Caco-2 (cell line): ENCODE data around the gene STAU1. TPM values are rescaled to one million over a fixed set of nuclear protein-coding genes. Genes with fewer than 3 reads are reported as not detected.
A peak's percentile ranks its signal among the peaks of the same experiment; 100 is the strongest.
"Not testable (repeated sequence)": the region's sequence is repeated elsewhere in the genome, so short reads cannot be mapped to it uniquely, and the experiment has no call there.

Source experiments
- BruUV-seq: library from RNA; stranded (reverse); fragments of 400-500 nt; replicated peaks from 2 replicates; lab custom pipeline; 2021; lab: Mats Ljungman, UMichigan
- CTCF ChIA-PET: fragments of 300-600 bp; sonication (Branson Sonifier 250); formaldehyde crosslinking; loops from one replicate; lab custom pipeline; 2022; ENCODE audit warnings: antibody characterized with exemption; lab: Charles Lee
- POLR2A ChIA-PET: fragments of 300-600 bp; sonication (Branson Sonifier 250); formaldehyde crosslinking; loops from one replicate; lab custom pipeline; 2022; ENCODE audit warnings: antibody characterized with exemption; lab: Charles Lee
- DNase-seq, 2 experiments: peaks; one replicate each; pipeline versions ENCODE4 v3.0.0 to v3.0.0-alpha.2; 2020 to 2022
- H3K27me3 ChIP-seq: replicated peaks from 2 replicates; pipeline ENCODE4 v1.6.0; 2011; ENCODE audit warnings: low read length; ENCODE audit not compliant: control insufficient read depth, insufficient read depth
- H3K36me3 ChIP-seq: 2 replicates; pipeline ENCODE4 v1.5.1; 2011; ENCODE audit warnings: low read length; ENCODE audit not compliant: control insufficient read depth, insufficient read depth
- H3K4me1 ChIP-seq: fragments of 250-450 bp; sonication (Bioruptor Pico); 2 replicates; pipeline ENCODE4 v1.5.1; 2020; ENCODE audit warnings: mild to moderate bottlenecking
- H3K4me3 ChIP-seq: 2 replicates; pipeline ENCODE4 v1.5.1; 2011; ENCODE audit warnings: low read depth, mild to moderate bottlenecking, control low read depth, low read length
- H3K9me3 ChIP-seq: fragments of 250-450 bp; sonication (Bioruptor Pico); 2 replicates; pipeline ENCODE4 v1.5.1; 2020; ENCODE audit warnings: mild to moderate bottlenecking, moderate library complexity
- H3K27ac Mint-ChIP-seq: one replicate; pipeline ENCODE4 v1.8.0; 2022; ENCODE audit warnings: mixed read lengths; ENCODE audit not compliant: unreplicated experiment
- H3K27me3 Mint-ChIP-seq: one replicate; pipeline ENCODE4 v1.8.0; 2022; ENCODE audit warnings: mixed read lengths; ENCODE audit not compliant: insufficient read depth, unreplicated experiment
- H3K36me3 Mint-ChIP-seq: one replicate; pipeline ENCODE4 v1.8.0; 2022; ENCODE audit warnings: mild to moderate bottlenecking, mixed read lengths; ENCODE audit not compliant: insufficient read depth, unreplicated experiment
- H3K4me1 Mint-ChIP-seq: one replicate; pipeline ENCODE4 v1.8.0; 2022; ENCODE audit warnings: low read depth, mixed read lengths; ENCODE audit not compliant: unreplicated experiment
- H3K4me3 Mint-ChIP-seq: one replicate; pipeline ENCODE4 v1.8.0; 2022; ENCODE audit warnings: mild to moderate bottlenecking, moderate library complexity, mixed read lengths; ENCODE audit not compliant: unreplicated experiment
- H3K9me3 Mint-ChIP-seq: one replicate; pipeline ENCODE4 v1.8.0; 2022; ENCODE audit warnings: mixed read lengths; ENCODE audit not compliant: unreplicated experiment
- intact Hi-C: fragments of 100-400 bp; cut with micrococcal nuclease; formaldehyde crosslinking; loops from one replicate; pipeline ENCODE4 v1.10.0; 2022; ENCODE audit not compliant: unreplicated experiment
- total RNA-seq: library from RNA; stranded (reverse); gene quantifications from 2 replicates; pipeline ENCODE4 v1.2.3, GENCODE V29; 2022
- TF ChIP-seq, protein P1 (sequence below), 2 experiments: fragments of 200-600 bp in 1 of 2; IDR thresholded peaks; 1 replicate in 1 of 2; 2 replicates in 1 of 2; pipeline versions ENCODE4 v1.5.1 to v1.8.0; 2011 to 2022; ENCODE audit warnings: antibody characterized with exemption in 1 of 2, control low read depth in 1 of 2, inconsistent platforms in 1 of 2, low read depth in 1 of 2, low read length in 1 of 2, mild to moderate bottlenecking in 1 of 2, moderate library complexity in 1 of 2; ENCODE audit not compliant: insufficient read depth in 1 of 2, severe bottlenecking in 1 of 2, unreplicated experiment in 1 of 2

Gene STAU1
- total RNA-seq, 1 experiment from 2014 or later = 201 TPM

DNA sequence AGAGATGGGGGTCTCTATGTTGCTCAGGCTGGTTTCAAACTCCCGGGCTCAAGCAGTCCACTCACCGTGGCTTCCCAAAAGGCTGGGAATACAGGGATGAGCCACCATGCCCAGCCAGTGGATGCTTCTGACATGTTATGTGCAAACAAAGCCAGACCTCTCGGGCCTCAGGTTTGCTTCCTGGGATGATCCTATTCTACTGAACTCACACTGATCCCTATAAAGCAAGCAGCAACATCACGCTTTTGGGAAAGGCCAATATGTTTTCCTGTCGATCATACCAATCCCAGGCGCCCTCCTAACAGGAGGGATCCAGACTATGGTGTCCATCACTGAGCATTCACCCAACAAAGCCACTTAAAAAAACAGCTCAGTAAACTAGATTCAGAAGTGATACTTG lies 81.8 kb downstream of the STAU1 start:
- POLR2A ChIA-PET = interaction anchor here (0.6 kb wide), 1 partner anchor 833 kb away, joined by 3 read pairs; no protein-coding TSS in a partner anchor
- Mint-ChIP-seq H3K27ac (peak overlapping the region; percentile 16), H3K4me1 (no peaks in the 10 kb centered on the region), H3K27me3 (no peaks in the 10 kb centered on the region), H3K36me3 (peaks cover 99% of the 10 kb centered on the region), H3K9me3 (no peaks in the 10 kb centered on the region), H3K4me3 (no peak overlapping the region)
- no TSS peak for BruUV-seq
- peak in 1 of 2 experiments; percentile 38 for DNase-seq
- no peaks in the 10 kb centered on the region for H3K4me1 ChIP-seq
- peaks cover 10% of the 10 kb centered on the region for H3K36me3 ChIP-seq
- intact Hi-C loops = no loop called here
- CTCF ChIA-PET = no interaction called here
- H3K9me3 ChIP-seq = no peaks in the 10 kb centered on the region
- no peak overlapping the region for H3K4me3 ChIP-seq
- TF ChIP-seq, protein P1, sequence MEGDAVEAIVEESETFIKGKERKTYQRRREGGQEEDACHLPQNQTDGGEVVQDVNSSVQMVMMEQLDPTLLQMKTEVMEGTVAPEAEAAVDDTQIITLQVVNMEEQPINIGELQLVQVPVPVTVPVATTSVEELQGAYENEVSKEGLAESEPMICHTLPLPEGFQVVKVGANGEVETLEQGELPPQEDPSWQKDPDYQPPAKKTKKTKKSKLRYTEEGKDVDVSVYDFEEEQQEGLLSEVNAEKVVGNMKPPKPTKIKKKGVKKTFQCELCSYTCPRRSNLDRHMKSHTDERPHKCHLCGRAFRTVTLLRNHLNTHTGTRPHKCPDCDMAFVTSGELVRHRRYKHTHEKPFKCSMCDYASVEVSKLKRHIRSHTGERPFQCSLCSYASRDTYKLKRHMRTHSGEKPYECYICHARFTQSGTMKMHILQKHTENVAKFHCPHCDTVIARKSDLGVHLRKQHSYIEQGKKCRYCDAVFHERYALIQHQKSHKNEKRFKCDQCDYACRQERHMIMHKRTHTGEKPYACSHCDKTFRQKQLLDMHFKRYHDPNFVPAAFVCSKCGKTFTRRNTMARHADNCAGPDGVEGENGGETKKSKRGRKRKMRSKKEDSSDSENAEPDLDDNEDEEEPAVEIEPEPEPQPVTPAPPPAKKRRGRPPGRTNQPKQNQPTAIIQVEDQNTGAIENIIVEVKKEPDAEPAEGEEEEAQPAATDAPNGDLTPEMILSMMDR (IDR thresholded peaks at IDR 0.05; ENCODE audit: insufficient read depth in 1 of 2, low read depth in 1 of 2, low read length in 1 of 2, severe bottlenecking in 1 of 2, unreplicated experiment in 1 of 2) = no peak
- H3K27me3 ChIP-seq = no peaks in the 10 kb centered on the region

DNA sequence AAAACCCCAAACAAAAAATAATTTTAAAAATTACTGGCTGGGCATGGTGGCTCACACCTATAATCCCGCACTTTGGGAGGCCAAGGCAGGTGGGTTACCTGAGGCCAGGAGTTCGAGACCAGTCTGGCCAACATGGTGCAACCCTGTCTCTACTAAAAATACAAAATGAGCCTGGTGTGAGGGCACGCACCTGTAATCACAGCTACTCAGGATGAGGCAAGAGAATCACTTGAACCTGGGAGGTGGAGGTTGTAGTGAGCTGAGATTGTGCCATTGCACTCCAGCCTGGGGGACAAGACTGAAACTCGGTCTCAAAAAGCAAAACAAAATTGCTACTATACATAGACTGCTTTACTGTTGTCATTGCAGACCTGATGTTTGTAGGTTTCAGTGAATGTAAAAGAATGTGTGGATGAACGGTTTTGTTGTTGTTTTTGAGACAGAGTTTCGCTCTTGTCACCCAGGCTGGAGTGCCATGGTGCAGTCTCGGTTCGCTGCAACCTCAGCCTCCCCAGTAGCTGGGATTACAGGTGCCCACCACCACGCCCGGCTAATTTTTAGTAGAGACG lies 83.1 kb downstream of the STAU1 start:
- H3K9me3 Mint-ChIP-seq, BruUV-seq, H3K4me1 ChIP-seq, H3K27ac Mint-ChIP-seq, H3K9me3 ChIP-seq, H3K4me3 Mint-ChIP-seq, POLR2A ChIA-PET, H3K4me3 ChIP-seq, H3K4me1 Mint-ChIP-seq, H3K27me3 ChIP-seq, H3K27me3 Mint-ChIP-seq, intact Hi-C loops: not testable (repeated sequence)
- peak in 1 of 2 experiments; percentile 35 for DNase-seq
- peaks cover 10% of the 10 kb centered on the region for H3K36me3 ChIP-seq
- CTCF ChIA-PET = interaction anchor here (0.5 kb wide), 1 partner anchor 1226 kb away, joined by 3 read pairs; no protein-coding TSS in a partner anchor
- H3K36me3 Mint-ChIP-seq = peaks cover 99% of the 10 kb centered on the region

DNA sequence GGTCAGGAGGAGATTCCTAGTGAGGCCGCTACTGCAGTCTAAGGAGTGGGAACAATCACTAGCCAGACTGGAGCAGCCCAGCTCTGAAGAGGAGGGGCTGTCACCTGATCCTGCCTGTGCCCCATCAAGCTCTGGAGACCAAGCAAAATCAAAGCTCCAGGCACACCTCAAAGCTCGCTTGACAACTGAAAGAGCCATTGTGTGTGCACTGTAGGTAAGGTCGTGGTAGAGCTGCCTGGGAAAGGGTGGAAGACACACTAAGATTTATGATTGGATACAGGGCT lies 83.8 kb downstream of the STAU1 start:
- no peaks in the 10 kb centered on the region for H3K9me3 ChIP-seq
- Mint-ChIP-seq H3K9me3 (no peaks in the 10 kb centered on the region), H3K27me3 (no peaks in the 10 kb centered on the region), H3K4me1 (no peaks in the 10 kb centered on the region), H3K27ac (no peak overlapping the region), H3K36me3 (peaks cover 98% of the 10 kb centered on the region), H3K4me3 (no peak overlapping the region)
- no peaks in the 10 kb centered on the region for H3K4me1 ChIP-seq
- TF ChIP-seq, protein P1 (IDR thresholded peaks at IDR 0.05; ENCODE audit: insufficient read depth in 1 of 2, low read depth in 1 of 2, low read length in 1 of 2, severe bottlenecking in 1 of 2, unreplicated experiment in 1 of 2) = no peak
- no peak overlapping the region for H3K4me3 ChIP-seq
- peak in 1 of 2 experiments; percentile 41 for DNase-seq
- intact Hi-C loops = no loop called here
- peaks cover 12% of the 10 kb centered on the region for H3K36me3 ChIP-seq
- H3K27me3 ChIP-seq = no peaks in the 10 kb centered on the region
- no TSS peak for BruUV-seq
- ChIA-PET POLR2A (no interaction called here), CTCF (no interaction called here)
